GM15510 (cell line): Measurements from ENCODE around the gene DDX39B.

Source experiments
- POLR2A ChIP-seq: IDR thresholded peaks from 3 replicates; pipeline ENCODE4 v1.6.1; 2011; ENCODE audit warnings: borderline replicate concordance; ENCODE audit not compliant: insufficient read length; ENCODE audit errors: extremely low read depth

The DDX39B gene

GRCh38 chr6:31541059-31541657 lies 645 bp downstream of the DDX39B start:
- no peak for TF ChIP-seq POLR2A

DNA sequence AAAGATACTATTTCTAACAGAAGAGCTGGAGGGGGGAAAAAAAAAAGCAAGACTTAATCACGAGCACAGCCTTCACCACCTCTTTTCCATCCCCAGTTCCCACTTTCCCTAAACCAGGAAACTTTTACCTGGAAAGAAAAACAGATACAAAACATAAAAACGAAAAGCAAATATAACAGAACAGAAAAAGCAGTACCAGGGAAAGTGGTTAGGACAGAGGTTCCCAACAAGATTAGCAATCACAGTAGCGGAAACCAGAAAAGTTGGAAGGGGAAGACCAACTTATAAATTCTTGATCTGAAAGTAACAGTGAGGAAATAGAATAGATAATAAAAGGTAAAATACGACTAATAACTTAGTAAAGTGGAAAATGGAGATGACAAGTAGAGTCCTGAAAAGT lies 1.2 kb downstream of the DDX39B start:
- TF ChIP-seq POLR2A, result no peak

DNA sequence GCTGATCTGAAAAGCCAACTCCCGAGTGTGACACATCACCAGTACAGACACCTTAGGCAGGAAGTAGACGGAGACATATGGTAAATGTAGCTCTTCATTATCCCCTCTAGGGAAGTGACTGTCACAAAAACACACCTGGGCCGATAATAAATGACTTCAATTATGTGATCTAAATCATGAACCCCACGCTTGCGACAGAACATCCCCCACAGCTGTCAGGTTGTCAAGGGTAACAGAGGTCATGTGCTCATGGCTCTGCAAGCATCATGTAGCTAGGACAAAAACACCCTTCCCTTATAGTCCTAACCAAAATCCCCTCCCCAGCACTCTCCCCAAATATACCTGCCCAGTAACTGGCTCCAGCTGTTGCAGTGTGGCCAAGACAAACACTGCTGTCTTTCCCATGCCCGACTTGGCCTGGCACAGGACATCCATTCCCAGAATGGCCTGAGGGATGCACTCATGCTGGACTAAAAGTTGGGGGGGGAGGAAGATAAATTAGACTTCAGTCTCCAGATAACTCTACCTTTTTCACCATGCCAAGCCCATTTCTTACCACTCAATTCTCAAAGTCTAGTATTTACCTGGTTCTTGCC lies 2.9 kb downstream of the DDX39B start:
- TF ChIP-seq POLR2A, result no peak

DNA sequence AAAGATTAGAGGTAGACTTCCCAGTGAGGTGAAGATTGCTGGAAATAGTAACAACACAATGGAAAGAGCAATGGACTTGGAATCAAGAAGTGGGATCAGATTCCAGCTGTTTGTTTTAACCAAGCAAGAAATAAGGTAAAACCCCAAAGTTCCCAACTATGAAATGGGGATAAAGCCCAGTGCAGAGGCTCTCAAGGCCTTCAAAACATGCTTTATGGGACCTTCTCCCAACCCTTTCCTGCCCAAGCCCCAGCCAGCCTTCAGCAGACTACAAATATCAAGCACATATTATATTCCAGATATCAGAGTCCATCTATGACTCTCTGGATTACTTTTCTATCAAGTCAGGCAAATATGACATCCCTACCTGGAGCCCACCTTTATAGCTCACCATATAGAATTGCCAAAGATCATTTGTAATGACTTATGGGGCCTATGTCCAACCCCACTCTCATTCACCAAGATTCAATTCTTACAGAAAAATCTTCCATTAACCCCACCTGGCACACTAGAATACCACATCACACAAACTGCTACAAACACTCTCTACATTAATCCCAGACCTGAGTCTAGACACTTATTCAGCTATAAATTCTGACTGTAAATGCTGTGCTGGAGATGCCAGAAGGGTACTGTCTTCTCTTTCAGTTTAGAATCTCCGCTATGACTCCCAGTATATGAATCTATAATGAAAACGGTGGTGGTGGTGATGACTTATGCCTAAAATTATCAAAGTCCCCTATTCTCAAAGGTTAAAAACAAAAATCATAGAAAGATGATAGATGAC lies 6.1 kb downstream of the DDX39B start:
- TF ChIP-seq POLR2A, result no peak

DNA sequence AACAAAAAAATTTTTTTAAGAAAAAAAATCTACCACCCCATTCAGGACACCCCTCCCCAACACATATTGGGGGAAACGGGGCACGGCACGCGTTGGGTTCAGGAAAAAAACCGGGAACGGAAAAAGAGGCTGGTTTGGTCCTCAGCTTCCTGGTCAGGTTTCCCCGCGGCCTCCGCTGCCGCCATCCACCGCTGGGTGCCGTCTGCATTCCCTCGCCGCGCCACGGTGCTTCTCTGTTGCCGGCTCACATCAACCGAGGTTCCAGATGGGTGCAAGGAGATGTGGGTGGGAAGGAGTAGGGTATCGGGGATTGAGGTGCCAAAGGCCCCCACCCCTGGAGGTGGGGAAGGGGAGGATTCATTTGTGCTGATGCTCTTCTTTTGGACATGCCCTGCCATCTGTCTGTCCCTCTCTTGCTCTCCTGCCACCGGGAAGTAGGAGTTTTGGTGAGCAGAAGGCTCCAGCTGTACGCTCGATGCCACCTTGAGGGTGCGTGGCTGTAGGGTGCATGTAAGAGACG lies 7.2 kb downstream of the DDX39B start:
- TF ChIP-seq POLR2A, result no peak

DNA sequence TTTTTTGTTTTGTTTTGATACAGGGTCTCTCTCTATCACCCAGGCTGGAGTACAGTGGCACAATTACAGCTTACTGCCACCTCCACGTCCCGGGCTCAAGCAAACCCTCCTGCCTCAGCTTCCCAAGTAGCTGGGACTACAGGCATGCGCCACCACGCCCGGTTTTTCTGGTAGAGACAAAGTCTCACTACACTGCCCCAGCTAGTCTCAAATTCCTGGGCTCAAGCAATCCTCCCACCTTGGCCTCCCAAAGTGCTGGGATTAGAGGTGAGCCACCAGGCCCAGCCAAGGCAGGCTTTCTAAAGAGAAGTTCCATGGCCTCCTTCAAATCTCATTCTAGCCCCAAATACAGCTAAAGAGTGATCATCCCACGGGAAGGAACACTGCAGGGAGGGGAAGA lies 7.8 kb downstream of the DDX39B start:
- no peak for TF ChIP-seq POLR2A

DNA sequence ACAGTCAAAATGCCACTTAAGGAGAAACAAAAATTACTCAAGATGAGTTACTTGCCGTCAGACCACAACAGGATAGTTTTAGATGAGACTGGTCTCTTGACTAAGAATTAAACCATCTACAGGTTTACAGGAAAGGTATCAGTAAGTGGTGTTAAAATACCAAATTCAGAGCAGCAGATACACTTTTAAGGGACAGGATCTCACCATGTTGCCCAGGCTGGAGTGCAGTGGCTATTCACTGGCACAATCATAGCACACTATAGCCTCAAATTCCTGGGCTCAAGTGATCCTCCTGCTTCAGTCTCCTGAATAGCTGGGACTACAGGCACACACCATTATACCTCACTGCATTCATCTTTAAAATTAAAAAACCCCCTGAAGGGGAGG lies 8.4 kb downstream of the DDX39B start:
- no peak for TF ChIP-seq POLR2A

- no peak for TF ChIP-seq POLR2A
Measured at GRCh38 chr6:31532644-31533454, 9.0 kb downstream of the DDX39B start.

DNA sequence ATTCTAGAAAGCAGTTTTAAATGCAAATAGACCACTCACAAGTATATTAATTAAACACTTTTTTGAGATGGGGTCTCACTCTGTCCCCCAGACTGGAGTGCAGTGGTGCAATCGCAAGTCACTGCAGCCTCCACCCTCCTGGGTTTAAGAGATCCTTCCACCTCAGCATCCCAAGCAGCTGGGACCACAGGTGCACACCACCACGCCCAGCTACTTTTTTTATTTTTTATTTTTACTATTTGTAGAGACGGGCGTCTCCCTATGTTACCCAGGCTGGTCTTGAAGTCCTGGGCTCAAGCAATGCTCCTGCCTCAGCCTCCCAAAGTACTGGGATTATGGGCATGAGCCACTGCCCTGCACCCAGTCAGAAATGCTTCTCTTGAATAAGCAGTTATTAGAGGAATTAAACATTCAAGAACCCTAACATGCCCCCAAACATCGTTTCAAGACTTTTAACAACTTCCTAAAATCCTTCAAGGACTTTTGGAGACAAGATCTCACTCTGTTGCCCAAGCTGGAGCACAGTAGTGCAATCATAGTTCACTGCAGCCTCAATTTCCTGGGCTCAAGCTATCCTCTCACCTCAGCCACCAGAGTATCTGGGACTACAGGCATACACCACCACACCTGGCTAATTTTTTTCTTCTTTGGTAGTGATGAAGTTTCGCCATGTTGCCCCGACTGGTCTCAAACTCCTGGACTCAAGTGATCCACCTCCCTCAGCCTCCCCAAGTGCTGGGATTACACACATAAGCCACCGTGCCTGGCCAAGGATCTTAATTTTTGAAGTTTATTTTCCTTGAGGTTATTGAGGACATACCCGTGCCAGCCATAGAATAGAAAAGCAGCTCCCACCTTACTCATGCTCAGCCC lies 9.8 kb downstream of the DDX39B start:
- no peak for TF ChIP-seq POLR2A

- no peak for TF ChIP-seq POLR2A
Measured at GRCh38 chr6:31531162-31531561, 10.6 kb downstream of the DDX39B start.

DNA sequence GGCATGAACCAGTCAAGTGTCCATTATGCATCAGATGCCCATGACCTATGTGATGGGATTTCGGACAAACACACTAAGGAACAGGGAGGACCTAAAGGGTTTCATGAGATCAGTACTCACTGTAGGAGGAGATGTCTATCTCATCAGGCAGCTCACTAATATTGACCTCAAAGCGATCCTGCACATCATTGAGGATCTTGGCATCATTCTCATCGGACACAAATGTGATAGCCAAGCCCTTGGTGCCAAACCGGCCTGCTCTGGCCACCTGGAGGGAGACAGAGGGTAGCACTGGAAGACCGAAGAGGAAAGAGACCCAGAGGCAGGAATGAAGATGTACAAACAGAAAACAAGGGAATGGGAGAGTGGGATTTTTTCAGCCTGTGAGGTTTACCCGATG lies 11.1 kb downstream of the DDX39B start:
- TF ChIP-seq POLR2A, result no peak

DNA sequence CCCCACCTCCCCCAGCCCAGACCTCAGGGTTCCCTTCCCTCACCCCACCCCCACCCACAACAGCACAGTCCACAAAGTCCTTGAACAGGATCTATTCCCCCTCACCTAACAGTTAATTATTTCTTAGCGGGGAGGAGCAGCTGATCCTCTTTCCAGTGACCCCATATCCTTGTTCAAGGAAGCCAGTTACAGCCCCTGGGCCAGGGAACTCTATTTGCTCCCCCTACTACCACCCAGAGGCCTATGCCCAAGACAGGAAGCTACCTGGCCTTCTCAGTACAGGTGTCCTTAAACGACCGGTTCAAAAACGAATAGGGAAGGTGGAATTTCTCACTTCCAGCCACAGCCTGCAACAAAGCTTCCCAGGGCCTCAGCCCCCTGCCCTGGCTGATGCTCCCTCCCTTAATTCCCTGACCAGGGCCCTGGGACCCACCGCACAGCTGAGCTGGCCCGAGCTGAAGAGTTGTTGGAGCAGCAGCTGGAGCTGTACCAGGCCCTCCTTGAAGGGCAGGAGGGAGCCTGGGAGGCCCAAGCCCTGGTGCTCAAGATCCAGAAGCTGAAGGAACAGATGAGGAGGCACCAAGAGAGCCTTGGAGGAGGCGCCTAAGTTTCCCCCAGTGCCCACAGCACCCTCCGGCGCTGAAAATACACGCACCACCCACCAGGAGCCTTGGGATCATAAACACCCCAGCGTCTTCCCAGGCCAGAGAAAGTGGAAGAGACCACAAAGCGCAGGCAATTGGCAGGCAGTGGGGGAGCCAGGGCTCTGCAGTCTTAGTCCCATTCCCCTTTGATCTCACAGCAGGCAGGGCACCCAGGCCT lies 12.3 kb downstream of the DDX39B start:
- no peak for TF ChIP-seq POLR2A

DNA sequence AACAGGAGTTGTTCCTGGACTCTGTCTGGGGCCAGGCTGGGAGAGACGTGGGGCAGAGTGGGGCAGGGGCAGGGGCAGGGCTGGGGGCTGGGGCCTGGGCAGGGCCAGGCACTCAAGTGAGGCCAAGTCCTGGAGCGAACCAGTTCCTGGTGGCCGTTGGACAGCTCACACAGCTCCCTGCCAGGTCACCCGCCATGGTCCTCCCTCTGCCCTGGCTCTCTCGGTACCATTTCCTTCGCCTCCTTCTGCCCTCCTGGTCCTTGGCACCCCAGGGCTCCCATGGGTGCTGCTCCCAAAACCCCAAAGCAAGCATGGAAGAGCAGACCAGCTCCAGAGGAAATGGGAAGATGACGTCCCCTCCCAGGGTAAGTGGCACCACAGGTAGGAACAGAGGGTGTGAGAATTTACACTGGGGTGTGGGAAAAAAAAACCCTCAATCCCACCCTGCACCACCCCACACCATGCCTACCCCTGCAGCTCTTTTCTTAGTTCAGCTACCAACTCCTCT lies 12.9 kb downstream of the DDX39B start, which contains the start of gene MCCD1:
TSS of gene MCCD1 (plus strand) at position 142 of the 508 bp plus-strand sequence. CDS start at position 195, 53 bp downstream.
- TF ChIP-seq POLR2A, result no peak
